DMS 273 (cell line): ENCODE measurements around the gene DNAJC2.
A peak's percentile ranks its signal among the peaks of the same experiment; 100 is the strongest.
"Not testable (repeated sequence)": the region's sequence is repeated elsewhere in the genome, so short reads cannot be mapped to it uniquely, and the experiment has no call there.

ENCODE experiments used
- DNase-seq: peaks from one replicate; lab custom pipeline; 2025; ENCODE audit not compliant: unreplicated experiment; lab: John Stamatoyannopoulos, UW

The DNAJC2 gene

GRCh38 chr7:103343758-103344452, 662 bp downstream of the DNAJC2 start:
- peak; percentile 68 for DNase-seq

GRCh38 chr7:103343332-103343731, 1.2 kb downstream of the DNAJC2 start:
- peak; percentile 39 for DNase-seq

- no peak for DNase-seq
These were observed 3.1 kb downstream of the DNAJC2 start for GRCh38 chr7:103341466-103341865.

- no peak for DNase-seq
These were observed 5.7 kb downstream of the DNAJC2 start for GRCh38 chr7:103338864-103339263.

GRCh38 chr7:103336761-103337160, 7.8 kb downstream of the DNAJC2 start:
- DNase-seq: no peak

- no peak for DNase-seq
These were observed 18.8 kb downstream of the DNAJC2 start for GRCh38 chr7:103325744-103326143.

GRCh38 chr7:103317009-103317408, 27.6 kb downstream of the DNAJC2 start:
- DNase-seq: no peak

GRCh38 chr7:103316380-103316941, 28.1 kb downstream of the DNAJC2 start:
- no peak for DNase-seq

- no peak for DNase-seq
These were observed 29.7 kb downstream of the DNAJC2 start for GRCh38 chr7:103314852-103315251.

- no peak for DNase-seq
These were observed 36.9 kb downstream of the DNAJC2 start for GRCh38 chr7:103307503-103308231.

GRCh38 chr7:103301441-103301840, 43.1 kb downstream of the DNAJC2 start:
- DNase-seq: no peak

- no peak for DNase-seq
These were observed 44.9 kb downstream of the DNAJC2 start for GRCh38 chr7:103299660-103300059.

GRCh38 chr7:103297837-103298179, 46.8 kb downstream of the DNAJC2 start:
- no peak for DNase-seq

- DNase-seq: peak; percentile 98
These were observed 47.4 kb downstream of the DNAJC2 start, which contains the start of gene PMPCB for GRCh38 chr7:103296901-103297836. Gene PMPCB, plus strand, starts transcription at chr7:103297435. Its CDS starts 25 bp downstream, at chr7:103297460.

- no peak for DNase-seq
These were observed 51.0 kb downstream of the DNAJC2 start for GRCh38 chr7:103293526-103293925.

GRCh38 chr7:103292122-103292521, 52.4 kb downstream of the DNAJC2 start:
- no peak for DNase-seq

GRCh38 chr7:103282802-103283427, 61.7 kb downstream of the DNAJC2 start:
- not testable (repeated sequence) for DNase-seq

- DNase-seq: peak; percentile 73
These were observed 63.8 kb downstream of the DNAJC2 start for GRCh38 chr7:103280803-103281155.

- peak; percentile 95 for DNase-seq
These were observed 64.4 kb downstream of the DNAJC2 start for GRCh38 chr7:103279963-103280802.

- peak; percentile 86 for DNase-seq
These were observed 65.0 kb downstream of the DNAJC2 start for GRCh38 chr7:103279636-103279962.
